T-cell (primary cell): ENCODE data around the gene ATRAID. TPM values are rescaled to one million over a fixed set of nuclear protein-coding genes. Genes with fewer than 3 reads are reported as not detected.
A peak's percentile ranks its signal among the peaks of the same experiment; 100 is the strongest.

ENCODE experiments used
- ATAC-seq, 4 experiments: fragments of 200-7000 bp in 3 of 4; fragments of 150-1000 bp in 1 of 4; cut with Tn5 transposase; replicated peaks in 1 of 4; 1 replicate in 3 of 4; 2 replicates in 1 of 4; pipeline ENCODE4 v1.10.0; 2021; ENCODE audit warnings: moderate library complexity in 3 of 4, mild to moderate bottlenecking in 2 of 4, moderate number of reproducible peaks in 1 of 4
- CTCF ChIA-PET, 2 donors: fragments of 300-600 bp; sonication (Branson Sonifier 250); formaldehyde crosslinking; loops; one replicate each; lab custom pipeline; 2022; ENCODE audit warnings: antibody characterized with exemption in 2 of 2; lab: Charles Lee
- POLR2A ChIA-PET, 2 donors: fragments of 300-600 bp; sonication (Branson Sonifier 250); formaldehyde crosslinking; loops; one replicate each; lab custom pipeline; 2022; ENCODE audit warnings: antibody characterized with exemption in 2 of 2; lab: Charles Lee
- DNase-seq, 35 experiments: peaks; one replicate each; pipeline versions ENCODE4 v3.0.0 to v3.0.0-alpha.2; 2013 to 2023
- H3K27ac ChIP-seq: one replicate; pipeline ENCODE4 v1.5.1; 2013; ENCODE audit warnings: low read length
- H3K27me3 ChIP-seq, 2 experiments: replicated peaks in 1 of 2; 1 replicate in 1 of 2; 2 replicates in 1 of 2; pipeline versions ENCODE4 v1.6.1 to v1.7.0; 2013; ENCODE audit warnings: low read length in 1 of 2, mixed read lengths in 1 of 2; ENCODE audit not compliant: control insufficient read depth in 2 of 2, insufficient read depth in 2 of 2; ENCODE audit errors: extremely low read depth in 1 of 2
- H3K36me3 ChIP-seq, 2 donors: 1 replicate in 1 of 2; 2 replicates in 1 of 2; pipeline versions ENCODE4 v1.6.1 to v1.7.0; 2013; ENCODE audit warnings: low read length in 1 of 2; ENCODE audit not compliant: control insufficient read depth in 2 of 2, insufficient read depth in 1 of 2; ENCODE audit errors: extremely low read depth in 1 of 2
- H3K4me1 ChIP-seq, 2 experiments: 1 replicate in 1 of 2; 2 replicates in 1 of 2; pipeline versions ENCODE4 v1.6.1 to v1.7.0; 2013; ENCODE audit warnings: low read length in 2 of 2, mixed read lengths in 1 of 2; ENCODE audit not compliant: insufficient read depth in 2 of 2, control insufficient read depth in 1 of 2; ENCODE audit errors: extremely low read depth in 1 of 2
- H3K4me3 ChIP-seq, 2 donors: 1 replicate in 1 of 2; 2 replicates in 1 of 2; pipeline versions ENCODE4 v1.5.1 to v1.7.0; 2013; ENCODE audit warnings: mild to moderate bottlenecking in 2 of 2, low read length in 1 of 2, moderate library complexity in 1 of 2; ENCODE audit not compliant: control insufficient read depth in 1 of 2; ENCODE audit errors: extremely low read depth in 1 of 2
- H3K9me3 ChIP-seq: 2 replicates; pipeline ENCODE4 v1.7.0; 2013
- H3K27ac Mint-ChIP-seq, 2 donors: one replicate each; pipeline ENCODE4 v1.8.0; 2020 to 2021; ENCODE audit warnings: mild to moderate bottlenecking in 2 of 2, mixed read lengths in 2 of 2
- H3K27me3 Mint-ChIP-seq, 2 donors: one replicate each; pipeline ENCODE4 v1.8.0; 2021 to 2022; ENCODE audit warnings: mixed read lengths in 2 of 2
- H3K36me3 Mint-ChIP-seq: one replicate; pipeline ENCODE4 v1.8.0; 2021; ENCODE audit warnings: mixed read lengths
- H3K4me1 Mint-ChIP-seq, 3 donors: one replicate each; pipeline ENCODE4 v1.8.0; 2020 to 2022; ENCODE audit warnings: mixed read lengths in 3 of 3, mild to moderate bottlenecking in 1 of 3
- H3K4me3 Mint-ChIP-seq, 3 donors: one replicate each; pipeline ENCODE4 v1.8.0; 2020 to 2022; ENCODE audit warnings: mild to moderate bottlenecking in 3 of 3, mixed read lengths in 3 of 3, moderate library complexity in 3 of 3
- H3K9me3 Mint-ChIP-seq, 3 donors: one replicate each; pipeline ENCODE4 v1.8.0; 2020 to 2022; ENCODE audit warnings: mixed read lengths in 3 of 3
- WGBS: methylation state at CpG from one replicate; pipeline ENCODE4 v1.1.5; 2013; ENCODE audit warnings: missing lambda C conversion rate; ENCODE audit not compliant: insufficient coverage; 5-methylcytosine and 5-hydroxymethylcytosine counted together
- total RNA-seq, 35 experiments: library from RNA in 6 of 35; stranded (reverse) in 6 of 35; fragments of 120-200 nt in 1 of 35; gene quantifications; one replicate each; pipeline versions ENCODE4 v1.2.1 to v1.2.4 and lab custom pipeline; 2013 to 2026

ATRAID gene
- total RNA-seq, 5 donors from 2014 or later (not counting 1 experiment from before 2014, with no cell fraction given) = 78.9 to 106 (median 96.0) TPM

DNA sequence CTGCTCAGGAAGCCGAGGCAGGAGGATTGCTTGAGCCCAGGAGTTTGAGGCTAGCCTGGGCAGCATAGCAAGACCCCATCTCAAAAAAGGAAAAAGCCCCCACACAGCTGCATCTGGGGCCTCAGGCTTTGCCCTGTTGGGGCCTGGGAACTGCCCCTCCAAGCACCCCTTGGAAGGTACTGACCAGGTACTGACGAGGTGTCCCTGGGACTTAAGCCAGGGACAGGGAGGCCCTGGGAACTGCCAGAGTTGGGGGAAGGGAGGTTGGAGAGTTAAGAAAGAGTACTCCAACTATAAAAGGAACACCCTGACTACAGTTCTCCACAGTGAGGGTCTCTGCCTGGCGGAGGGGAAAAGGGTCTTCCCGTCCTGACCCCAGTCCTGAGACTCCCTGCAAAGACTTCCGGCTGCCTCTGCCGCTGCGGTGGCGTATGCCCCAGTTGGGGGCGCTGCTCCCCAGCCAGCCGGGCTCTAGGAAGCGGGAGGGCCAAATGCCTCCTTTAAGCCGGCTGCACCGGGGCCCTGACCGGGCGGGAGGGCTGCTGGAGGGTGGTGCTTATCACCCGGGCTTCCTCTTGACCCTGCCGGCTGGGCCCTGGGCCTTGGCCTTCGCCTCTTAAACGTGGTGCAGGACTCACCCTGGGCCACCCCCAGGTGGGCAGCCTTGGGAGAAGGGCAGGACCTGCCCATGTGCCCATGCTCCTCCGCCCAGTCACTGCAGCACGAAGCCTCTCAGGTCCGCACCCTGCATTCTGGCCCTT is 38.2 kb downstream of the ATRAID start:
- Histone ChIP-seq H3K36me3 (no peaks in the 10 kb centered on the region), H3K9me3 (no peaks in the 10 kb centered on the region), H3K27ac (no peak overlapping the region), H3K27me3 (peaks cover 0 to 42% of the 10 kb centered on the region in 2 experiments), H3K4me1 (peaks cover 0 to 7% of the 10 kb centered on the region in 2 experiments), H3K4me3 (no peak overlapping the region)
- H3K4me3 Mint-ChIP-seq = no peak overlapping the region
- WGBS = 27% methylated on average over 19 of the region's 22 CpGs
- POLR2A ChIA-PET = no interaction called here
- ATAC-seq (peak; percentile 64 to 83 (median 72)), DNase-seq (peak in 30 of 35 experiments; percentile 9 to 64 (median 35))
- no peaks in the 10 kb centered on the region for H3K9me3 Mint-ChIP-seq
- CTCF ChIA-PET = interaction anchor here in 1 of 2 donors (0.5 kb wide), 1 partner anchor 54 kb away, joined by 3 read pairs; no protein-coding TSS in a partner anchor
- H3K27ac Mint-ChIP-seq = no peak overlapping the region
- H3K4me1 Mint-ChIP-seq = peaks cover 0 to 2% (median 0%) of the 10 kb centered on the region in 3 donors
- H3K36me3 Mint-ChIP-seq = no peaks in the 10 kb centered on the region
- peaks cover 15 to 34% of the 10 kb centered on the region in 2 donors for H3K27me3 Mint-ChIP-seq

GRCh38 chr2:27250652-27251379 is 39.0 kb downstream of the ATRAID start:
- H3K4me1 ChIP-seq = peaks cover 0 to 7% of the 10 kb centered on the region in 2 experiments
- no peak for ATAC-seq
- no peak for DNase-seq
- Mint-ChIP-seq H3K27me3 (peaks cover 23 to 40% of the 10 kb centered on the region in 2 donors), H3K4me3 (no peak overlapping the region), H3K4me1 (peaks cover 0 to 2% (median 0%) of the 10 kb centered on the region in 3 donors), H3K9me3 (no peaks in the 10 kb centered on the region), H3K36me3 (no peaks in the 10 kb centered on the region), H3K27ac (no peak overlapping the region)
- whole genome bisulfite sequencing = 67% methylated on average over 10 of the region's 13 CpGs
- no peak overlapping the region for H3K27ac ChIP-seq
- H3K36me3 ChIP-seq = no peaks in the 10 kb centered on the region
- no peaks in the 10 kb centered on the region for H3K9me3 ChIP-seq
- CTCF ChIA-PET = interaction anchor here (0.5 to 1.0 kb wide), 3 partner anchors 18 to 52 kb away, joined by 3 to 4 read pairs (median 3); no protein-coding TSS in a partner anchor
- H3K27me3 ChIP-seq = peaks cover 0 to 45% of the 10 kb centered on the region in 2 experiments
- no peak overlapping the region for H3K4me3 ChIP-seq
- POLR2A ChIA-PET = interaction anchor here (0.6 to 0.8 kb wide), 2 partner anchors 12 to 161 kb away, joined by 3 to 4 read pairs; partner anchors contain the start of gene SLC30A3 (in 1 of the 2)

GRCh38 chr2:27251766-27252165 is 39.9 kb downstream of the ATRAID start:
- peaks cover 0 to 54% of the 10 kb centered on the region in 2 experiments for H3K27me3 ChIP-seq
- H3K36me3 ChIP-seq = no peaks in the 10 kb centered on the region
- H3K4me1 ChIP-seq = peaks cover 0 to 7% of the 10 kb centered on the region in 2 experiments
- POLR2A ChIA-PET = interaction anchor here in 1 of 2 donors (0.8 kb wide), 1 partner anchor 11 kb away, joined by 4 read pairs; the partner anchor contains the start of gene SLC30A3
- no peak for DNase-seq
- Mint-ChIP-seq H3K27me3 (peaks cover 32 to 50% of the 10 kb centered on the region in 2 donors), H3K36me3 (no peaks in the 10 kb centered on the region), H3K9me3 (no peaks in the 10 kb centered on the region), H3K27ac (no peak overlapping the region), H3K4me3 (no peak overlapping the region), H3K4me1 (peaks cover 0 to 2% (median 0%) of the 10 kb centered on the region in 3 donors)
- H3K9me3 ChIP-seq = no peaks in the 10 kb centered on the region
- ATAC-seq = no peak
- CTCF ChIA-PET = no interaction called here
- H3K4me3 ChIP-seq = no peak overlapping the region
- no peak overlapping the region for H3K27ac ChIP-seq
- WGBS = 89% methylated on average over 9 of the region's 13 CpGs

GRCh38 chr2:27255187-27255586 is 43.3 kb downstream of the ATRAID start:
- Histone ChIP-seq H3K9me3 (no peaks in the 10 kb centered on the region), H3K27me3 (peaks cover 3 to 78% of the 10 kb centered on the region in 2 experiments), H3K27ac (no peak overlapping the region), H3K4me1 (peaks cover 0 to 4% of the 10 kb centered on the region in 2 experiments), H3K36me3 (no peaks in the 10 kb centered on the region), H3K4me3 (no peak overlapping the region)
- WGBS = 73% methylated on average over 10 of the region's 13 CpGs
- no peak overlapping the region for H3K27ac Mint-ChIP-seq
- no peaks in the 10 kb centered on the region for H3K9me3 Mint-ChIP-seq
- H3K4me3 Mint-ChIP-seq = no peak overlapping the region
- peaks cover 53 to 73% of the 10 kb centered on the region in 2 donors for H3K27me3 Mint-ChIP-seq
- H3K4me1 Mint-ChIP-seq = peaks cover 0 to 2% (median 0%) of the 10 kb centered on the region in 3 donors
- H3K36me3 Mint-ChIP-seq = no peaks in the 10 kb centered on the region
- ATAC-seq (no peak), DNase-seq (no peak)
- ChIA-PET POLR2A (interaction anchor here in 1 of 2 donors (0.6 kb wide), 1 partner anchor 14 kb away, joined by 3 read pairs; no protein-coding TSS in a partner anchor), CTCF (interaction anchor here in 1 of 2 donors (0.9 kb wide), 1 partner anchor 10 kb away, joined by 3 read pairs; no protein-coding TSS in a partner anchor)

DNA sequence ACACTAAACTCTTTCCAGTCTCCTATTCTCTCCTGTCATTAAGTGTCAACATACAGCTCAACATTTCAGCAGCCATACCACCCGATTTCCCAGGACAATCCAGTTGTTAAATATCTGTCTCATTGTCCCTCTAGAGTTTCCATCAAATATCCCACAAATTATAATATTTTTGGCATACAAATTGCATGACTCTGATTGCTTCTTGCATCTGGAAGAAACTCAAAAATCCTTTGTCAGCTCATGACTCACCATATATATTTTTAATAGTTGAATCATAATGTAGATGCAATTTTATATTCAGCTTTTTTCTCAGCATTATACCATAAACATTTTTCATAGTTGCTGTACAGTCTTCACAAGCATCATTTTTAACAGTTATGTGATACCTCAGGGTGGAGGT is 43.8 kb downstream of the ATRAID start:
- Histone ChIP-seq H3K4me1 (no peaks in the 10 kb centered on the region), H3K9me3 (no peaks in the 10 kb centered on the region), H3K36me3 (no peaks in the 10 kb centered on the region), H3K27ac (no peak overlapping the region), H3K27me3 (peaks cover 8 to 78% of the 10 kb centered on the region in 2 experiments), H3K4me3 (no peak overlapping the region)
- no peaks in the 10 kb centered on the region for H3K36me3 Mint-ChIP-seq
- peaks cover 58 to 76% of the 10 kb centered on the region in 2 donors for H3K27me3 Mint-ChIP-seq
- DNase-seq (no peak), ATAC-seq (no peak)
- no peaks in the 10 kb centered on the region for H3K9me3 Mint-ChIP-seq
- 83% methylated on average over 1 of the region's 1 CpG for WGBS
- H3K4me3 Mint-ChIP-seq = no peak overlapping the region
- CTCF ChIA-PET = interaction anchor here (0.9 to 1.7 kb wide), 2 partner anchors 9 to 24 kb away, joined by 3 to 5 read pairs; no protein-coding TSS in a partner anchor
- POLR2A ChIA-PET = interaction anchor here in 1 of 2 donors (0.6 kb wide), 1 partner anchor 14 kb away, joined by 3 read pairs; no protein-coding TSS in a partner anchor
- H3K27ac Mint-ChIP-seq = no peak overlapping the region
- peaks cover 0 to under 1% (median under 1%) of the 10 kb centered on the region in 3 donors for H3K4me1 Mint-ChIP-seq
